Thymus (tissue), 2 donors: ENCODE data around the gene LYSMD1. TPM values are rescaled to one million over a fixed set of nuclear protein-coding genes. Genes with fewer than 3 reads are reported as not detected.

Experiments used
- polyA plus RNA-seq: library from polyadenylated mRNA; stranded (reverse); fragments of 200-250 nt; gene quantifications from one replicate; pipeline ENCODE4 v1.2.3, GENCODE V29; 2013
- total RNA-seq: library from RNA; stranded (reverse); fragments of 120-200 nt; gene quantifications from one replicate; pipeline ENCODE4 v1.2.4, GENCODE V29; 2013
- donor health status: healthy.

Gene LYSMD1
- total and polyA plus RNA-seq, 2 donors, result 7.7 to 11.9 TPM

Other genes with a start within 250 kb of the LYSMD1 start
- gene SETDB1, start 239.5 kb downstream of the LYSMD1 start, total RNA-seq, result 35.5 TPM
- 25.9 TPM for gene SETDB1, start 239.5 kb downstream of the LYSMD1 start, polyA plus RNA-seq
- 55.6 TPM for gene CERS2, start 191.1 kb downstream of the LYSMD1 start, total RNA-seq
- gene CERS2, start 191.1 kb downstream of the LYSMD1 start, polyA plus RNA-seq, result 76.3 TPM
- gene ANXA9, start 183.6 kb downstream of the LYSMD1 start, total RNA-seq, result 0.14 TPM
- 2.1 TPM for gene ANXA9, start 183.6 kb downstream of the LYSMD1 start, polyA plus RNA-seq
- 3.5 TPM for gene MINDY1, start 159.0 kb downstream of the LYSMD1 start, total RNA-seq
- 4.8 TPM for gene MINDY1, start 159.0 kb downstream of the LYSMD1 start, polyA plus RNA-seq
- gene PRUNE1, start 157.5 kb downstream of the LYSMD1 start, total RNA-seq, result 16.2 TPM
- 16.7 TPM for gene PRUNE1, start 157.5 kb downstream of the LYSMD1 start, polyA plus RNA-seq
- 0.52 TPM for gene BNIPL, start 129.3 kb downstream of the LYSMD1 start, total RNA-seq
- gene BNIPL, start 129.3 kb downstream of the LYSMD1 start, polyA plus RNA-seq, result 6.2 TPM
- gene C1orf56, start 118.2 kb downstream of the LYSMD1 start, total RNA-seq, result 0.80 TPM
- gene C1orf56, start 118.2 kb downstream of the LYSMD1 start, polyA plus RNA-seq, result 2.1 TPM
- gene CDC42SE1, start 106.3 kb downstream of the LYSMD1 start, total RNA-seq, result 92.0 TPM
- gene CDC42SE1, start 106.3 kb downstream of the LYSMD1 start, polyA plus RNA-seq, result 95.9 TPM
- 10.8 TPM for gene MLLT11, start 105.5 kb downstream of the LYSMD1 start, total RNA-seq
- gene MLLT11, start 105.5 kb downstream of the LYSMD1 start, polyA plus RNA-seq, result 6.6 TPM
- 18.9 TPM for gene GABPB2, start 95.1 kb downstream of the LYSMD1 start, total RNA-seq
- 8.5 TPM for gene GABPB2, start 95.1 kb downstream of the LYSMD1 start, polyA plus RNA-seq
- 1.5 TPM for gene SEMA6C, start 19.3 kb downstream of the LYSMD1 start, total RNA-seq
- gene SEMA6C, start 19.3 kb downstream of the LYSMD1 start, polyA plus RNA-seq, result 24.3 TPM
- gene TNFAIP8L2, start 9.3 kb downstream of the LYSMD1 start, total RNA-seq, result 30.0 TPM
- 32.8 TPM for gene TNFAIP8L2, start 9.3 kb downstream of the LYSMD1 start, polyA plus RNA-seq
- gene SCNM1, start 242 bp upstream of the LYSMD1 start, total RNA-seq, result 63.8 TPM
- gene SCNM1, start 242 bp upstream of the LYSMD1 start, polyA plus RNA-seq, result 75.2 TPM
- gene TMOD4, start 10.1 kb upstream of the LYSMD1 start, total RNA-seq, result 0.38 TPM
- 1.0 TPM for gene TMOD4, start 10.1 kb upstream of the LYSMD1 start, polyA plus RNA-seq
- 47.2 TPM for gene VPS72, start 24.3 kb upstream of the LYSMD1 start, total RNA-seq
- 40.2 TPM for gene VPS72, start 24.3 kb upstream of the LYSMD1 start, polyA plus RNA-seq
- gene PIP5K1A, start 32.6 kb upstream of the LYSMD1 start, total RNA-seq, result 30.7 TPM
- 29.8 TPM for gene PIP5K1A, start 32.6 kb upstream of the LYSMD1 start, polyA plus RNA-seq
- 272 TPM for gene PSMD4, start 88.8 kb upstream of the LYSMD1 start, total RNA-seq
- 157 TPM for gene PSMD4, start 88.8 kb upstream of the LYSMD1 start, polyA plus RNA-seq
- 9.8 TPM for gene ZNF687, start 116.4 kb upstream of the LYSMD1 start, total RNA-seq
- gene ZNF687, start 116.4 kb upstream of the LYSMD1 start, polyA plus RNA-seq, result 11.1 TPM
- gene PI4KB, start 161.5 kb upstream of the LYSMD1 start, total RNA-seq, result 29.0 TPM
- gene PI4KB, start 161.5 kb upstream of the LYSMD1 start, polyA plus RNA-seq, result 31.8 TPM
- 89.4 TPM for gene RFX5, start 181.3 kb upstream of the LYSMD1 start, total RNA-seq
- 32.9 TPM for gene RFX5, start 181.3 kb upstream of the LYSMD1 start, polyA plus RNA-seq
- gene SELENBP1, start 206.8 kb upstream of the LYSMD1 start, total RNA-seq, result 6.1 TPM
- gene SELENBP1, start 206.8 kb upstream of the LYSMD1 start, polyA plus RNA-seq, result 6.4 TPM
- gene PSMB4, start 233.7 kb upstream of the LYSMD1 start, total RNA-seq, result 345 TPM
- 371 TPM for gene PSMB4, start 233.7 kb upstream of the LYSMD1 start, polyA plus RNA-seq